CD4-positive, alpha-beta T cell treated with Interleukin-17A for 1 hour (primary cell): ENCODE measurements around the gene IGF2BP3.

Experiments
- DNase-seq: peaks from one replicate; pipeline ENCODE4 v3.0.0-alpha.2; 2020

The IGF2BP3 gene

DNA sequence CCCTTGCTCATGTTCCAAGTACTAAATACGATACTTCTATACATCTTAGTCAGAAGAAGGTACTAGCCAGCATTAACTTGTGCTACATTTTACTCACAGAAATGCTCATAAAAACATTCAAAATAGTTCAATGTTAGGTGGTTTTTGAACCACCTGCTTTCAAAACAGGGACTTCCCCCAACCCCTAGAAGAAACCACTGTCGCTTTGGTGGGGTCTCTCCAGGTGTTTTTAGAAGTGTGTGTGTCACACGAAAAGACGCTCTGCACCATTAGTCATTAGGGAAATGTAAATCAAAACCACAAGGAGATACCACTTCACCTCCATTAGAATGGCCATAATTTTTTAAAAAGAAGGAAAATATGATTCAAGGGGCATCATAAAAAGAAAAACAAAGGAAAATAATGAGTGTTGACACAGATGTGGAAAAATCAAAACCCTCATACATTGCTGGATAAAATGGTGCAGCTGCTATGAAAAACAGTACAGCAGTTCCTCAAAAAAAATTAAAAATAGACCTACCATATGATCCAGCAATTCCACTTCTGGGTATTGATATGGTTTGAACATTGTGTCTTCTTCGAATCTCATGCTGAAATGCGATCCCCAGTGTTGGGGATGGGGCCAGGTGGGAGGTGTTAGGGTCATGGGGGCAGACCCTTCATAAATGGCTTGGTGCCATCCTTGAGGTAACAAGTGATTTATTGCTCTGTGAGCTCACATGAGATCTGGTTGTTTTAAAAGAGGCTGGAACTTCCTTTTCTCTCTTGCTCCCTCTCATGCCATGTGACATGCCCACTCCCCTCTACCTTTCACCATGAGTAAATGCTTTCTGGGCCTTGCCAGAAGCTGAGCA lies 96.9 kb downstream of the IGF2BP3 start:
- DNase-seq = peak; percentile 42

- DNase-seq = no peak
Observed at GRCh38 chr7:23372611-23373010, 97.7 kb downstream of the IGF2BP3 start.

DNA sequence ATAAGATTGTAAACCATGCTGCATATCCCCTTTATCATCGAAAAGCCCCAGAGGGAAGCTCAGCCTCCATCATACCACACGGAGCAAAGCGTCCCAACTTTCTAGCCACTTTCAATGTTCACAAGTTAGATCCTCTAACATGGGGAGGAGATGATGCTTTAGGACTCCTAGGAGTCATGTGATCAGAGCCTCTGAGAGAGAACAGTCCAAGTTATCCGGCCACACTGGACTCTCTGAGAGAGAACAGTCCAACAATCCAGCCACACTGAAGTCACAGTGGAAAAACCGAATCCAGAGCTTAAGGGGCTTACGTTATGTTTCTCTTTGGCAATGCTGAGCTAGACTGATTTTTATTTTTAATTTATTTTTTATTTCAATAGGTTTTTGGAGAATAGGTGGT lies 98.6 kb downstream of the IGF2BP3 start:
- no peak for DNase-seq

GRCh38 chr7:23369695-23370404 lies 100.4 kb downstream of the IGF2BP3 start:
- no peak for DNase-seq

DNA sequence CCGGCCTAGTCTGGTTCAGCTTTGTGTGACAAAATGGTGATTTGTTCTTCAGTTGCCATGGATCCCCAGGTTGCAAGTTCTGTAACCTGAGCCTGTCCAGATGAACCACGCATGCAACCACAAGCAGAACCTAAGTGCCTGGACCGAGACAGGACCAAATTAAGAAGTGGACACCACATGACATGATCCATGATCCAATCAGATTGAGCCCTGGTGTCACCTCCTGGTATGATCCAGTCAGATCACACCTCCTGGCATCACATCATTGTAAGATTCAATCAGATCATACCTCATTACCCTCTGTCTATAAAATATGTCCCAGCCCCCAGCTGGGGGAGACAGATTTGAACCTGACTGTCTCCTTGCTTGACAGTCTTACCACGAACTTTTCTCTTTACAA lies 101.2 kb downstream of the IGF2BP3 start:
- no peak for DNase-seq

- DNase-seq = no peak
Observed at GRCh38 chr7:23358152-23358674, 112.1 kb downstream of the IGF2BP3 start.

- peak; percentile 15 for DNase-seq
Observed at GRCh38 chr7:23357190-23358093, 112.8 kb downstream of the IGF2BP3 start.

- DNase-seq = peak; percentile 5
Observed at GRCh38 chr7:23356726-23357125, 113.6 kb downstream of the IGF2BP3 start.

DNA sequence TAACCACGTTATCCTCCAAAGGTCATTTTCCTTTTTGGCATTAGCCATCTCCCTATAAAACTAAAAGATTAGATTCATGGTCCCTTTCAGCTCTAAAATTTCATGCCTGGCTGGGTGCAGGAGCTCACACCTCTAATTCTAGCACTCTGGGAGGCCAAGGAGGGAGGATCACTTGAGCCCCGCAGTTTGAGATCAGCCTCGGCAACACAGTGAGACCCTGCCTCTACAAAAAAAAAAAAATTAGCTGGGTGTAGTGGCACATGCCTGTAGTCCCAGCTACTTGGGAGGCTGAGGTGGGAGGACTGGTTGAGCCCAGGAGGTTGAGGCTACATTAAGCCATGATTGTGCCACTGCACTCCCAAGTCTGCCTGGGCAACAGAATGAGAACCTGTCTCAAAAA lies 114.1 kb downstream of the IGF2BP3 start:
- DNase-seq = no peak

- no peak for DNase-seq
Observed at GRCh38 chr7:23353172-23353571, 117.1 kb downstream of the IGF2BP3 start.

GRCh38 chr7:23350466-23350865 lies 119.8 kb downstream of the IGF2BP3 start:
- DNase-seq = no peak

GRCh38 chr7:23349484-23350157 lies 120.7 kb downstream of the IGF2BP3 start:
- DNase-seq = no peak

- no peak for DNase-seq
Observed at GRCh38 chr7:23347682-23348180, 122.6 kb downstream of the IGF2BP3 start.

GRCh38 chr7:23347033-23347681 lies 123.1 kb downstream of the IGF2BP3 start:
- no peak for DNase-seq

GRCh38 chr7:23346316-23346715 lies 124.0 kb downstream of the IGF2BP3 start:
- DNase-seq = peak; percentile 36

- DNase-seq = no peak
Observed at GRCh38 chr7:23345601-23346000, 124.7 kb downstream of the IGF2BP3 start.

DNA sequence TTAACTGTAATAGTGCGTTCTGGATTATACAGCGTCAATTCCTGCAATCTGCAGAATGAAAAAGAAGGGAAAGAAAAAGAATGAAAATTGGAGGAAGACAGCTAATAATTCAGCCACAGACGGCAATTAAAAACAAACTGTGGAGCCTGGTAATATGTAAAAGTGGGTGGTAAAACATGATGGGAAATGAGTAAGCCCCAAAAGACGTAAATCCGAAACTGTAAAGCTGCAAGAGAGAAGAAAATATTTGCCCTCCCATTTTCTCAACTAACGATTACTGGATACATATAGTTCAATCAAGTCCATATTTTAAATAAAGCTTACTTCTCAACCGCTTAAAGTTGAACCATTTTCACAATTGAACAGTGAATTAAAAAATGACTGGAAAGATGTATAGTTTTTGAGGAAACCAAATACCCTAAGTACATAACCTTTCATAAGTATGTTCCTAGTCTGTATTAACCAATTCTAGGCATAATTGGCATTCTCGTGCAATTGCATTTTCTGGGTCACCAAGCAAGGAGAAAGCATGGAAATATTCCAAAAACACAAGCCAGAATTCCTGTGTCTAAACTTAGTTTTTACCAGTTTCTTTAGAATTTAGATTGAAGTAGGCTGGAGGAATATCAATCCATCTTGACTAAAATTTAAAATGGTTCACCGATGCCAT lies 126.3 kb downstream of the IGF2BP3 start:
- no peak for DNase-seq

- DNase-seq = no peak
Observed at GRCh38 chr7:23343102-23343501, 127.2 kb downstream of the IGF2BP3 start.

GRCh38 chr7:23341846-23342598 lies 128.3 kb downstream of the IGF2BP3 start:
- DNase-seq = no peak

GRCh38 chr7:23338863-23339262 lies 131.4 kb downstream of the IGF2BP3 start:
- no peak for DNase-seq
